GM12874 (cell line): Measurements from ENCODE around the gene LRRC2.

ENCODE experiments used
- TF ChIP-seq, protein P1 (sequence below): IDR thresholded peaks from 2 replicates; pipeline ENCODE4 v1.5.1; 2011; ENCODE audit warnings: low read depth, mild to moderate bottlenecking, control low read depth, low read length, moderate library complexity; ENCODE audit not compliant: insufficient read depth

LRRC2 gene

DNA sequence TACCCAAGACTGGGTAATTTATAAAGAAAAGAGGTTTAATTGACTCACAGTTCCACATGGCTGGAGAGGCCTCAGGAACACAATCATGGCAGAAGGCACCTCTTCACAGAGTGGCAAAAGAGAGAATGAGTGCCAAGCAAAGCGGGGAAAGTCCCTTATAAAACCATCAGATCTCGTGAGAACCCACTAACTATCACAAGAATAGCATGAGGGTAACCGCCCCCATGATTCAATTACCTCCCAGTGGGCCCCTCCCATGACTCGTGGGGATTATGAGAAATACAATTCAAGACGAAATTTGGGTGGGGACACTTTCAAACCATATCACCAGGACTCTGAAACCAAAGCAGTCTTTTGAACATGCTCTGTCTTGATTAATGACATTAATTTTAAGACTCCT lies 61.3 kb downstream of the LRRC2 start:
- TF ChIP-seq, protein P1, sequence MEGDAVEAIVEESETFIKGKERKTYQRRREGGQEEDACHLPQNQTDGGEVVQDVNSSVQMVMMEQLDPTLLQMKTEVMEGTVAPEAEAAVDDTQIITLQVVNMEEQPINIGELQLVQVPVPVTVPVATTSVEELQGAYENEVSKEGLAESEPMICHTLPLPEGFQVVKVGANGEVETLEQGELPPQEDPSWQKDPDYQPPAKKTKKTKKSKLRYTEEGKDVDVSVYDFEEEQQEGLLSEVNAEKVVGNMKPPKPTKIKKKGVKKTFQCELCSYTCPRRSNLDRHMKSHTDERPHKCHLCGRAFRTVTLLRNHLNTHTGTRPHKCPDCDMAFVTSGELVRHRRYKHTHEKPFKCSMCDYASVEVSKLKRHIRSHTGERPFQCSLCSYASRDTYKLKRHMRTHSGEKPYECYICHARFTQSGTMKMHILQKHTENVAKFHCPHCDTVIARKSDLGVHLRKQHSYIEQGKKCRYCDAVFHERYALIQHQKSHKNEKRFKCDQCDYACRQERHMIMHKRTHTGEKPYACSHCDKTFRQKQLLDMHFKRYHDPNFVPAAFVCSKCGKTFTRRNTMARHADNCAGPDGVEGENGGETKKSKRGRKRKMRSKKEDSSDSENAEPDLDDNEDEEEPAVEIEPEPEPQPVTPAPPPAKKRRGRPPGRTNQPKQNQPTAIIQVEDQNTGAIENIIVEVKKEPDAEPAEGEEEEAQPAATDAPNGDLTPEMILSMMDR, result no peak

DNA sequence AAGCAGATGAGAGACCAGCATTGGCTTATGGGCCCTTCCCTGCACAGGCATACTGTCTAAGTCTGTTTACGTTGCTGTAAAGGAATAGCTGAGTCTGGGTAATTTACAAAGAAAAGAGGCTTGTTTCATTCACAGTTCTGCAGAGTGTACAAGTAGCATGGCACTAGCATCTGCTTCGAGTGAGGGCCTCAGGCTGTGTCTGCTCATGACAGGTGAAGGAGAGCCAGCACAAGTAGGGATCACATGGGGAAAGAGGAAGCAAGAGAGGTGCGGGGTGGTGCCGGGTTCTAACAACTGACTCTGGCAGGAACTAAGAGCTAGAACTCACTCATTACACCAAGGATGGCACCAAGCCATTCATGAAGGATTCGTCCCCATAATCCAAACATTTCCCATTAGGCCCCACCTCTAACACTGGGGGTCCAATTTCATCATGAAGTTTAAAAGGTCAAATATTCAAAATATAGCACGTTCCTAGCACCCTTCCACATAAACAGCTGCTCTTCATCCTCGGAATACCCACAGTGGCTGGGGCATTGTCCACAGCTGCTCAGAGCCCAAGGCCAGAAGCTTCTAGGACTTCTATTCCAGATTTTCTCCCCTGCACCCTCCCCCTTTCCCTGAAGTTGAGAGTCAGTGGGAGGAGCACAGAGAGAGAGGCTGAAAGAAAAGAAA lies 62.8 kb downstream of the LRRC2 start:
- TF ChIP-seq, protein P1, result no peak

DNA sequence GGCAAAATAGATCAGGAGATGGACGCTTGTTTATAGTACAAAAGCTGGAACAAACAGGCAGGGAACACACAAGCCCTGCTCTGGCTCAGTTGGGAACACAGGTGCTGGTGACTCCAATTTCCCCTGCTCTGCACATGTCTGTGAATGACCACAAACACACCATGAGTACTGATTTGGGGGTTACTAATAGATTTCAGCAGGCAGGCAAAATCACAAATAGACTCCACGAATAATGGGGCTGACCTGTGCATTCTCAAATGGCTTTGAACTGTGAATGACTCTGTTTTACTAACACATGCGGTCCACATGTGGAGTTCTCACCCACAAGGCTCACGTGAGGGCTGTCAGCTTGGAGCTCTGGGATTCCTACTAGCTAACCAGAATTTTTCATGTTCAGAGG lies 64.4 kb downstream of the LRRC2 start:
- TF ChIP-seq, protein P1, result no peak

DNA sequence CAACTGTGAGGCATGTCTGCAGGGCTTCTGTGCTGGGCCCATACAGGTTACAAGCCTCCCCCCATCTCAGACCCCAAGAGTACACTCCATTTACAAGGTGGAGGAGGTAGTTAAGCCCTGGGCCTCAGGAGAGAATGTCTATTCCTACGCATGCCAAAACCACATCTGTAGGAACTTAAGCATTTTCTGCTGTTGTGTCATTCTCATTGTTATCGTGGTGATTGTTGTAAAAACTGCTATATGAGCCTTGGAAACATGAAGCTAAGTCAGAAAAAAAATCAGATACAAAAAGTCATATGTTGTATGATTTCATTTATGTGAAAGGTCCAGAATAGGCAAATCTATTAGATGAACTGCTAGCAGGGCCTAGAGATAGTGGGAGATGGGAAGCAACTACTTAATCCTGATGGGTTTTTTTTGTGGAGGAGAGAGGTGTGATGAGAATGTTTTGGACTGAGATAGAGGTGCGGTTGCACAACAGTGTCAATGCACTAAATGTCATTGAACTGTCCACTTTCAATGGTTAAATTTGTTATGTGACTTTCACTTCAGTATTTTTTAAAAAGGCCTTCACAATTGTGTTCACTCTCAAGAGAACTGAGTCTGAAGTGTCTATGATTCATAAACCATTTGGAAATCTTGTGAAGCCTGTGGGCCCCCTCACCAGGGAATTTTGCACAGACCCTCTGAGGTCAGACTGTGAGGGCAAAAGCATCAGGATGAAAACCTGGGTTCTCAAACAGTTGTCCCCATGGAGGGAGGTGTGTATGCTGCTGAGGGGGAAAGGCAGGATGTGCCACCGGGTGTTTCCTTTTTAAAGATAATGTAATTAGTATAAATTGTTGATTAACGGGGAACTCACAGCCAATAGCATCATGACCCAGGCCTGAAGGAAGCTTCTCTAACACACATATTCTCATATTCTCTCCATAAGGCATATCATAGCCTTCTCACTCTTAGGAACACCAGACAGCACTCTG lies 65.2 kb downstream of the LRRC2 start:
- TF ChIP-seq, protein P1, result no peak

DNA sequence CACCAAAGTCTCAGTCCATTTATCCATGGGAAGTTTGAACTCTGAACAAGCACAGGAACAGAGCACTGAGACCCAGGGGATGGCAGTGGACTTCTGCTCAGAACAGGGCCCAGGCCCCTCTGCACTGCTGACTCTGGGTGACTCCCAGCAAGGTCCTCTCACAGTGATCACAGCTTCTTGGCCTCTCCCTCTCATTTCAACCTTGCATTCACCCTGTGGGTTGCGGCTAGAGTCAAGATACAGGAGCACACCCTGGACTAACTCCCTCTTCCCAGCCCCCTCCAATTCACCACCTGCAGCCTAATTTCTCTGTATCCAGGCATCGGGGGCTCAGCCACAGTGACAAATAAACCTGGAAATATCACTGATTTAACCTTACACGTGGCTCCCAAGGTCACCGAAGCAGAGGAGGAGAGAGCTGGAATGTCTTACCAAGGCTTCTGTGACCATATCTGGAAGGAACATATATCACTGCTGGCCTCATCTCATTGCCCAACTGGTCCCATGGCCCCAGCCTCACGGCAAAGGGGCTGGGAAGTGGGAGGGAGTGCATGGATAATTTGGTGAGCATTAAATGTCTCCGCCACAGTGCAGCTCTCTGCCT lies 67.1 kb downstream of the LRRC2 start:
- TF ChIP-seq, protein P1, result no peak

DNA sequence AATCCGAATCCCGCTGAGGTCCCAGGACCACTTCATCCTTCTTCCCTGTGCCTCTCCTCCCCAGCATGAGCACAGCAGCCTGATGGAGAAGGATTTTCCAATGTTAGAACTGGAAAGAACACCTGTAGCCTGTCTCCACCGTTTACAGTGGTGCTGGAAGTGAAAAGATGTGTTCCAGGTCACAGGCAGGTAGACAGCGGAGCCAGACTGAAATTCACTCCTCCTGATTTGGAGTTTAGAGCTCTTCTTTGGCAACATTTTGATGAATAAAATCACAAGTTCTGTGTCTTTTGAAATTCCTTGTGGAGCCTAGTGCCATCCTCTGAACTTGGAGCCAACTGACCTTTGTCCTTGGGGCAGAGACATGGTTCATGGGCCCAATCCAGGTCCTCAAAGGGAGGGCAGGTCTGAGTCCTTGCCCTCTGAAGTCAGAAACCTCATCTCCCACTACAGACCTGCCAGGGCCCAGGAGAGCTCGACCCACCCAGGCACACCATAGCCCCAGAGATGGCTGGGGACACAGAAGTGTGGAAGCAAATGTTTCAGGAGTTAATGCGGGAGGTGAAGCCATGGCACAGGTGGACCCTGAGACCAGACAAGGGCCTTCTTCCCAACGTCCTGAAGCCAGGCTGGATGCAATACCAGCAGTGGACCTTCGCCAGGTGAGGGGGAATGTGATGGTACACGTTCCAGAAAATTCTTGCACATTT lies 68.4 kb downstream of the LRRC2 start, which contains the start of gene RTP3:
RTP3 (plus strand) TSS at position 421 of the 710 bp plus-strand sequence; CDS start at position 508, 87 bp downstream.
- TF ChIP-seq, protein P1, result no peak
